Embryonic facial prominence (tissue), 1 donor: ENCODE results near the gene RNASE4.
"Not testable (repeated sequence)": the region's sequence is repeated elsewhere in the genome, so short reads cannot be mapped to it uniquely, and the experiment has no call there.

Source experiments
- DNase-seq: peaks from one replicate; pipeline ENCODE4 v3.0.0-alpha.2; 2016; ENCODE audit errors: extremely low spot score

The RNASE4 gene

DNA sequence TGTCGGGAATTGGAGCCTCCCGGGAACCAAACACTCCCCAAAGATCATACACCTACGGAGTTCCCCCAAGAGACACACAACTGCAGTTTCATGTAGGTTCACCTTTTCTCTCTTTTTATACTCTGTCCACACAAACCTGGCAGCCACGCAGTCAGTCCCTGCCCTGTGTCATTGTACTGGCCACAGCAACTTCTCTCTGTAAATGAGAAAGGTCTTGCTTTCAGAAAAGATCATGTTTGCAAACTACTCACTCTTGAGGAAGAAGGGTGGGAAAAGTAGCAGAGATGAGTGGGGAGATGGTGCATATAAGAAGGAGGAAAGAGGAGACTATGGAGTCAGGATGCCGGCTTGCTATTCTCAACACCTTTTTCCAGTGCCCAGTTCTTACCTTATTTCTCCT, 14.6 kb downstream of the RNASE4 start:
- no peak for DNase-seq

DNA sequence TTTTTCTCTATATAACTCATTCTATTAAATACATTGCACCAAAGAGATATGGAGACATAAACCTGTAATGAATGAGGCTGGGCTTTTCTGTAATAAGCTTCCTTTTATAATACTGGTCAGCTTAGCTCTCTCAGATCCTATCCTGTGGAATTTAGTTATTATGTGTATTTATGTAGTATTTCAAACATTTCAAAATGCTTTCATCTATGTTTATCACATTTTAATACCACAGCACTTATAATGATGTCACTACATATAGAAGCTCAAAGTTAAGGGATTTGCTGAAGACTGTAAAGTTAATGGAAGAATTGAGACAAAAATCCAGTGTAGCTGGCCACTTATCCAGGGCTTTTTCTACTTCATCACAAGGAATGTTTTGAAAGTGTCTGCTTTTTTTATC, 15.6 kb downstream of the RNASE4 start:
- no peak for DNase-seq

GRCh38 chr14:20700965-20701364, 16.6 kb downstream of the RNASE4 start:
- not testable (repeated sequence) for DNase-seq

DNA sequence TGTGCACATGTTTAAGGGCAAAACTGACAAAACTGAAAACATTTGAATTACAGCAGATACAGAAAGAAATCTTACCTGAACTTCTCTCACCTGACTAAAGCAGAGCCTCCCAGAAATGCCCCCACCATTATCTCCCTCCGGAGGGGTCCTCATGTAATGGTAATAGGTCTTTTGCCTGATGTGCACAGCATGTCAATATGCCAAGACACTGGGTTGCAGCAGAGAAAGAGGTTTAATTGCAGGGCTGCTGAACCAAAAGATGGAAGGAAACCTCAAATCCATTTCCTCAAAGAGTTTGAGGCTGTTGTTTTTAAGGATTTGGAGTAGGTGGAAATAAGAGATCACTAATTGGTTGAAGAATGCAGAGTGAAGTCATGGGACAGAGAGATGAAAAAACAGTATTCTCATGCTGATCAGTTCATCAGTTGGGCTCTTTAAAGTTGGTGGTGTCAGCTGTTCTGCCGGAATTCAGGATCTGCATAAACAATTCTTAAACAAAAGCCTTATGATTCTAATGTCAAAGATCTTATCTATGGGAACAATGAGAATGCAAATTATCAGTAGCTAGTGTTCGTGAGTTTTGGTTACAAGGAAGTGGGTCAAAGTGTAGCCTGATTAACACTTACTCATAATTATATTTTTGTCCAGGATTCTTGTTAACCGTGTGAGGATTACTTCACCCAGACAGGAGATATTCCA, 22.4 kb downstream of the RNASE4 start:
- DNase-seq, result no peak

GRCh38 chr14:20707622-20708021, 23.3 kb downstream of the RNASE4 start:
- DNase-seq, result no peak

DNA sequence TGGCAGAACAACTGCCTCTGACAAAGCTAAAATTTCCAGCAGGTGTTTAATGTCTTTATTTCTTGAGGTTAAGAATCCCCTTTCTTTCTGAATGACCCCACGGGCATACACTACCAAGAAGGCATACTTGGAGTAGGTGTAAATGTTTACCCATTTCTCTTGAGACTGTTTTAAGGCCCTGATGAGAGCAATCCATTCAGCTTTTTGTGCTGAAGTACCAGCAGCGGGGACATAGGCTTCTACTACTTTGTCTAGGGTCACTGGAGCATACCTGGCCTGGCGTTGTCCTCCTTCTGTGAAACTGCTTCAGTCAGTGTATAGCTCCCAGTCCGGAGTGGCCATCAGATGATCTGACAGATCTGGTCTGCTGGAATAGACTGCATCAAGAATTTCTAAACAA, 26.9 kb downstream of the RNASE4 start:
- DNase-seq, result no peak

DNA sequence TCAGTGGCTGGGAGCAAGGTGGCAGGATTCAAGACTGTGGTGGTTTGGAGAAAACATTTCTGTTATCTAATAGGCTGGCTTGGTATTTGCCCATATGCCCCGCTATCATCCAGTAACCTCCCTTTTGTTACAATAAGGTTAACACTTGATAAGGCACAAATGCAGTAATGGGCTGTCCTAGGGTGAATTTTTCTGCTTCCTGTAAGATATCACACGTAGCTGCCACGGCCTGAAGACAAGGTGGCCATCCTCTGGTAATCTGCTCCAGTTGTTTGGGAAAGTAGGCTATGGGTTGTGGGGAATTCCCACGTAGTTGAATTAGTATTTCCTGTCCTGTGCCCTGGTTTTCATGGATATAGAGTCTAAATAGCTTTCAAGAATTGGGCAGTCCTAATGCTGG, 27.3 kb downstream of the RNASE4 start:
- DNase-seq, result no peak

DNA sequence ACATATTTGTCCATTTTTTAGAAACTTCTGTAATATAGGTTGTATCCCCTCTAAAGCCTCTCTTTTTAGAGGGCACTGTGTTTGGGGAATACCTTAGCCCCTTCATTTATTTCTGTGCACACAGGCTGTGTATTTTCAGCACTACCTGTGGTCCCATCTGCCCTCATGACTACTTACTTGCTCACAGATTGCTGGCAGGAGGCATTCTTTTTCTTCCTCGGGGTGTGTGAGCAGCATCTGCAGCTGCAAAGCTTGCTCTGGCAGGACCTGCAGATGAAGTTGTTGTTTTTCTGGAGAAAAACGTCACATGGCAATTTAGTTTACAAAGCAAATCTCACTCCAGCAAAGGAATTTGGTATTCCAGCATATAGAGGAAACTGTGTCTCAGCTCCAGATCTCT, 28.5 kb downstream of the RNASE4 start:
- DNase-seq, result no peak

- no peak for DNase-seq
Observed at GRCh38 chr14:20714593-20715250, 30.4 kb downstream of the RNASE4 start.

DNA sequence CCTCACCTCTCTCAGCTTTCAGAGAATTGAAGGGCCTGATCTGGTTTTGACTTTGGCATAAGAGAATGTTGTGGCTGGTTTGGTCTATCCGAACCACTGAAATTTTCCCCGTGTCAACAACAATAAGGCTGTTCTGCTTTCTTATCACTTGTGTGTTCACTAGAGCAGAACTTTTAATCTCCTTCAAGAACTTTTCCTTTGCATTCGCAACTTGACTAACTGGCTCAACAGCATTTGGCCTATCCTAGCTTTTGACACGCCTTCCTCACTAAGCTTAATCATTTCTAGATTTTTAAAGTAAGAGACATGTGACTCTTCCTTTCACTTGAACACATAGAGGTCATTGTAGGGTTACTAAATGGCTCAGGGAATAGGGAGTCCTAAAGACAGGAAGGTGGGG, 35.4 kb downstream of the RNASE4 start:
- no peak for DNase-seq

- DNase-seq, result no peak
Observed at GRCh38 chr14:20720741-20721140, 36.4 kb downstream of the RNASE4 start.

GRCh38 chr14:20722016-20722415, 37.7 kb downstream of the RNASE4 start:
- DNase-seq, result no peak

DNA sequence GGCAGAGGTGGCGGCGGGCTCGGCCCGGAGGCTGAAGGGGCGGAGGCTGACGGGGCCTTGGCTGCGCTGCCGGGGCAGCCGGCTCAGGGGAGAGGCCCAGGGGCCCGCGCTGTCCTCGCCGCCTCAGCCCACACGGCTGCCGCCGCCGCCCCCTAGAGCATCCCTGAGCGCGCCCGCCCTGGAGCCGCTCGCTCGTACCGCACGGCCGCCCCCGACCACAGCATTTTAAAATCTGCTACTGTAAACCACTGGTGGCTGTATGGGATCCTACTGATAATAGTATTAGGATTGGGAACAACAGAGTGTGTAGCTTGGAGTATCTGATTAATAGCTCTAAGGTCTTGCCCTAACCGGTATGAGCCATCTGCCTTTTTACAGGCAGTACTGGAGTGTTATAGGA, 39.1 kb downstream of the RNASE4 start:
- DNase-seq, result no peak

DNA sequence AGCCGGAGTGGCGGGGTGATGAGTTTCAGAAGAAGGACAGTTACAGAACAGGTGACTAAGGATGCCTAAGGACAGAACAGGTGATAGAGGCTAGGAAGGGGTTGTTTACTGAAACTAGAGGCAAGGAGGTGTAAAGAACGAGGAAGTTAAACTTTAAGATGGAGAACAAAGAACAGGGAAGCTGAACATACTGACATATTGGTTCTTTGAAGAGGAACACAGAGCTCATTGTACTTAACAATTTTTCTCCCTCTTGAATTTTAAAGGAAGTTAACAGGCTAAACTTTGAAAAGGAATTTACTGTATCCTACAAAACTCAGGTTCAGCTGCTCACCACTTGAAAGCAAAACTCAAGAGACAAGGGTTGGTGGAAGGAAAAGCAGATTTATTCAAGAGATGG, 41.8 kb downstream of the RNASE4 start:
- DNase-seq, result not testable (repeated sequence)

DNA sequence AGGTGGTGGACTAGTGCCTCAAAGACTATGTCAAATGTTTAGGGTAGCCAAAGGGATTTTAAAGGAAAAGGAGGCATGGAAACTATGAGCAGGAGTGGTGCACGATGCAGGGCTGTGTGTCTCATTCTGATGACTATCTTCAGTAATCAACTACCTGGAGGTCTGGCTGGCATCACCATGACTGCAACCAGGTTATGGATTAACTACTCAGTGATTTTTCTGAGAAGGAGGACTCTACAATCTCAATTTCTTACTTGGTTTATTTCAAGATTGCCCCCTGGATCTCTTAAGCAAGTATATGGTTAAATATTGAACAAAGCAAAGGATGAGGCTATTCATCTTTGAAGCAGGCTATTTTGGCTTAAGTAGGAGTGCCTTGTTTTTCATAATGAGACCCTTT, 42.2 kb downstream of the RNASE4 start:
- DNase-seq, result no peak

- no peak for DNase-seq
Observed at GRCh38 chr14:20730891-20731290, 46.5 kb downstream of the RNASE4 start.

DNA sequence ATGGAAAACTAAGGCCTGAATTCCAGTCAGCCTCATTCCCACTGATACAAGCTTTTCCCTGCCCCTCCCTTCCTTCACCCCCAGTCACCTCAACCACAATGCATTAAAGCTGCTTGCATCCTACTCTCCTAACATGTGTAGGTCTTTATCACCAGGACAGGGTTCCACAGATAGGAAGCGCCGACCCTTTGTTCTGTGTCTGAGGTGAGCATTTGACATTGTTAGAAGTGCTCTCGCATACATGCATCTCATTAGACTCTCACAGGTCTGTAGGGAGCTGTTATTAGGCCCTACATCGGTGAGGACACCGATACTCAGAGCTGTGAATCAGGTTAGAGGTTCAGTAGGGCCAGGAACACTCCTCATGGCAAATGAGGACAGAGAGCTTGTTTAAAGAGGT, 48.1 kb downstream of the RNASE4 start:
- DNase-seq, result no peak

DNA sequence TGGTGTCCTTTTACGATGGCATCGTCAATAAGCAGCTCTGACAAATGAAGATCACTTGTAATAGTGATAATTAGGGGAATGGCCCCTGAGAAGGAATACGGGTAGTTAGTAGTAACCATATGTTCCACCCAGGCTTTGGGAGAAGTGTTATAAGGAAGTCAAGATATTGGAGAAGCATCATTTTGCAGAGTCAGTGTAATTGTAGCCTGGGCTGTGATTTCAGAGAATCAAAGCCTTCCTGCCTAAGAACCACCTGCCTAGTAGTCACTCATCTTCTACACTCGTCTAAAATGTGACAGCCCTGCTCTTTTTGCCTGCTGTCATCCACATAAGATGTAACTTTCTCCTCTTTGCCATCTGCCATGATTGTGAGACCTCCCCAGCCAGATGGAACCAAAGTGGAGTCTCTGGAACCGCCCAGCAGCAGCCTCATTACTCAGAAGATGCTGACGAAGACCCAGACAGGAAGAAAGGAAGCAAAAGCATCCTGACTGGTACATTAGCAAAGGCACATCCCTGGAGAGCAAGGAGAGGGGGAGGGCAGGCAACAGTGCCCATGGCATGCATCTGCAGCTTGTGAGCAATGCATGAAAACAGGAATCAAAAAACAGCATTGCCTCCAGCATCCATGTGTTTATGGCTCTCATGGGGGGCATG, 48.7 kb downstream of the RNASE4 start:
- DNase-seq, result no peak

DNA sequence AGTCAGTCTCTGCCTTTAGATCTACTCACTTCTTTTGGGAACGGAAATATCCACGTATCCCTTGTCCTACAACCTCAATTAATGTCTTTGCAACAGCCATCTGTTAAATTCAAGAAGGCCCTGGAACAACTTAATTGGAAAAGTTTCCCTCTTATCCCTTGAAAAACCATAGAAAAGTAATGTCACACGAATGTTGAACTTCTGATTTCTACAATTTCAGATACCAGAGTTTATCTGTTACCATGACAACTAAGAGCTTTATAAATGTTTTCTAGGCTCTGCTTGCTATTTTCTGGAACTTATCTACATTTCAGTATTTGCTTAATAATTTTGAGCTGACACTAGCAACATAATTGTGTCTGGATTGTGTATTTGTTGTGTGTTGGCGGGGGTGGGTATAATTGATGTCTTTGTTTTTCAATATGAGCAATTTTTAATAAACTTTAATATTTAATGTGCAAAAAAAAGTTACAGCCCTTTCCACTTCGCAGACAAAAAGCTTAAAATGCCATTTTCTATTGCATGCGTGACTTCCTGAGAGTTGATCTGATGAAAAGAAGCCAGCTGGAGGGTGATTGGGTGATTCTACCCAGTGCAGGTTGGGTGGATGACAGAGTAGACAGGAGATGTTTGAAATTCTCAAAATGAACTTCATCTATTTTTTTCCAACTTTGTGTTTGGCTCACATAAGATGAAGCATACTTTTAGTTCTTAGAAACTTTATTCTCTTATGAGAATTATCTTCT, 49.5 kb downstream of the RNASE4 start:
- DNase-seq, result no peak

DNA sequence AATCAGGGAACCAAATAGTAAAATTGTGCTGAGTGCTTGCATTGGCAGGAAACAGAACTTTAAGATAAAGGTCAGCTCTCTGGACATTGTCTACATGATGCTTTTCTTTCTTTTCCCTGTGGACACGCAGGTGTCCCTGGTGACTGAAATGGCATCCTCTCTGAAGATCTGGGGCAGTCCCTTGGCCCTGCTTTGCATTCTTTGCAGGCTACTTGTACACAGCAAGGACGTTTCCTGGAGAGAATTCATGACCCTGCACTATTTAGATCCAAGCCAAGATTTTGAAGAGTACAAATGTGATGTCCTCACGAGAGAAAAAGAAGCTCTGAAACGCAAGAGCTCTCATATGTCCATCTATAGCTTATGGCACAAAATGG, 50.1 kb downstream of the RNASE4 start:
- no peak for DNase-seq

- not testable (repeated sequence) for DNase-seq
Observed at GRCh38 chr14:20738292-20738691, 53.9 kb downstream of the RNASE4 start.

- DNase-seq, result no peak
Observed at GRCh38 chr14:20742132-20742531, 57.8 kb downstream of the RNASE4 start.

DNA sequence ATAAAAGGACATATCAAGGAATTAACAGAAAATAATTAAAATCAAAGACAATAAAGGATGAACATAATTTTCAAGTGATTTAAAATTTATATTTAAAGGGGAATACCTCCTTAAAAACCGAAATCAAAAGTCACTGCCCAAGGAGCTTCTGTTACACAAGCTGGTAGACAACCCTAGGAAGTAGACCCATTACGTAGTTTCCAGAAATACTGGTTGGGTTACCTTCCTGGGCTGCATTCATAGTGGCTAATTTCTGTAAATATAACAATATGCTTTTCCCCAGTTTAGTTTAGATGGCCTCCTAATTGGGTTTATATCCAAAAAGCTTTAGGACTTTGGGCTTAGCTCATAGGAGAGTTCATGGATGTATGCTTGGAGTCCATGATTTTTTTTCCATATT, 59.2 kb downstream of the RNASE4 start:
- DNase-seq, result no peak
